EL (cell line): ENCODE results near the gene CIBAR2.
A peak's percentile ranks its signal among the peaks of the same experiment; 100 is the strongest.
"Not testable (repeated sequence)": the region's sequence is repeated elsewhere in the genome, so short reads cannot be mapped to it uniquely, and the experiment has no call there.

ENCODE experiments used
- DNase-seq: peaks from one replicate; pipeline ENCODE4 v3.0.0-alpha.2; 2016

The CIBAR2 gene

DNA sequence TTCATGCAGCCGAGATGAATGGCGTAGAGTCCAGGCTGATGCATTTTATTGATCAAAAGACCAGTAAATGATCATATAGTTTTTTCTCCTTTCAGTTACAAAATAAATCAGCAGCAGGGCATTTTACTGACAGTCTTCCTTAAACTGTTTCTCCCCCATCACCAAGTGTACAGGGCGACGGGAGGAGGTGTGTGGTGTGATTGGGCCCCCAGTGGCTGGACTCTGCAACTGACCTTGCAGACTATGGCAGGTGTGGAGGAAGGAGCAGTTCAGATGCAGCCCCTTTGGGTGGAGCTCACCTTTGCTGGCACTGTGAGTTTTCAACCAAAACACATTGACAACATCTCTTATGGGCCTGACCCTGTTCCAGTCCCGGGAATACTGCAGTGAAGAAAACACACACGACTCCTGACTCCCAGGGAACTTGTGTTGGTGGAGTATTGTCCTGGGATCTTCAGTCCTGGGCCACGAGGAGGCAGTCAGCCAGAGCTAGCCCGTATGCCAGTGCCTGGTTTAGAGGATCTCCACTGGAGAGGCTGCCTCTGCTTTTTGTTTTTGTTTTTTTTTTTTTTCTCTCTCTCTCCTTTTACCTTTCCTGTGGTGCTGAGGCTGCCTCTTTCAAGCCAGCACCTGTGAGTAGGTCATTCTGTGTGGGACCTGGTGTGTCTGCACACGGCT lies 54.9 kb downstream of the CIBAR2 start:
- DNase-seq, result no peak

DNA sequence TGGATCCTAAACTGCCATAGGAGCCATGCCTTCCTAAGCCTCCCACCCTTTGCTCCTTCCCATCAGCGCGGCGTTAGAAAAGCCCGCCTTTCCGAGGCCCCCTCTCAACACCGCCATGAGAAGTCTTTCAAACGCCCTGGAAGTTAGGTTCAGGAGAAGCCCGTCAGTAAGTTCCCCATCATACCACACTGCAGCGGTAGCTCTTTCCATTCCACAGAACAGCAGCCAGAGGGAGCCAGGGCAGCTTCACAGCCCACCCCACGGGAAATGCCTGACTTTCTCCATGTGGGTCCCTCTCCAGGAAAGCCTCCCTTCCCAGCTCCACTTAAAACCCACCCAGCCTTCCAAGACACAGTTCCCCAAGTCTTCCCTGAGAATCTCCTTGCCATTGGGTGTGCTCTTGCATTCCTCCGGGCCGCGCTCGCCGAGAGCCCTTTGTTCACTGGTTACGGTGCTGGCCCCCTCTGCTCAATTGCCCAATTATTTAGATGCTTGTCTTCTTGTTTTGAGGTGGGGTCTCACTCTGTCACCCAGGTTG lies 56.0 kb downstream of the CIBAR2 start:
- peak; percentile 6 for DNase-seq

DNA sequence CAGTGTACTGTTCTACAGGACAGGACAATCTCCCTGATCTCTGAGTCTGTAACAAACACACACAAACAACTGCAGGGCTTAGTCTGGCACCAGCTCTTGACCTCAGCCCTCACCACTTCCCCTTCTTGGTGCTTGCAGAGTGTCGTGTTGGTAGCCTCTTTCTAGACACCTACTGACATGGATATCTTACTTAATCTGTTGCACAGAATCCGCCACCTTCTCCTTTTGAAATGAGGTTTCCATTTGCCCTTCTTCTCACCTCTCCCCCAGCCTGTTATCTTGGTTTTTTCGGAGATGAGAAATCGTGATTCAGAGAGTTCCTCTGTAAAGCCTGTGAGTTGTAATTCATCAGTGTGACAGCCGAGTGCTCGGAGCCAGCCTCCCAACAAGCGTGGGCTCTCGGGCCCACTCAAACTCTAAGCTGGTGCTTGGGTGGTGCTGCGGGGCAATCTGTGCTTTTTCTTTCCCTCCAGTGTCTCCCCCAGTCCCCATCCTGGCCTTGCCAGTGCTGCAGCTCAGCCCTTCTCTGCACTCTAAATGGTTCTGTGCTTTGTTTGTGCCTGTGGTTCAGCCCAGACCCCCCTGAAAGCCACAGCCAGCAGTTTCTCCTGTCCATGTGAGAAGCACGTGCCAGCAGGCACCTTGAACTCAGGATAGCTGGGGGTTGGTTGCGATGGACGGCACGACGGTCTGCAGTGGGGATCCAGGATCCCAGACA lies 56.6 kb downstream of the CIBAR2 start:
- DNase-seq, result peak; percentile 53

DNA sequence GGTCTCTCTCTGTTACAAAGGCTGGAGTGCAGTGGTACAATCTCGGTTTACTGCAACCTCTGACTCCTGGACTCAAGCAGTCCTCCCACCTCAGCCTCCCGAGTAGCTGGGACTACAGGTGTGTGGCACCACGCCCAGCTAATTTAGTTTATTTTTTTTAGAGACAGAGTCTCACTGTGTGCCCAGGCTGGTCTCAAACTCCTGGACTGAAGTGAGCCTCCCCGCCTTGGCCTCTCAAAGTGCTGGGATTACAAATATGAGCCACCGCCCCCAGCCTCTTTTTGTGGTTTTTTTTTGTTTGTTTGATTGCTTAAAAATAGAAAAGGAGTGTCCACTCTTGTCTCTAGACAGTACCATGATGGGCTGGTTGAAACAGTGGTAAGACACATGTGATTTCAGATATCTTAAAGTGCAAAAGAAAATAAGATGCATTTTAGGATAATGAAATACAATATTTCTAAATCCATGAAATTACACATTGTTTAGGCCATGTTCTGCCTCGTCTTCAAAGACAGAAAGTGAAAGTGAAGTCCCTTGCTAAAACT lies 57.3 kb downstream of the CIBAR2 start:
- no peak for DNase-seq

DNA sequence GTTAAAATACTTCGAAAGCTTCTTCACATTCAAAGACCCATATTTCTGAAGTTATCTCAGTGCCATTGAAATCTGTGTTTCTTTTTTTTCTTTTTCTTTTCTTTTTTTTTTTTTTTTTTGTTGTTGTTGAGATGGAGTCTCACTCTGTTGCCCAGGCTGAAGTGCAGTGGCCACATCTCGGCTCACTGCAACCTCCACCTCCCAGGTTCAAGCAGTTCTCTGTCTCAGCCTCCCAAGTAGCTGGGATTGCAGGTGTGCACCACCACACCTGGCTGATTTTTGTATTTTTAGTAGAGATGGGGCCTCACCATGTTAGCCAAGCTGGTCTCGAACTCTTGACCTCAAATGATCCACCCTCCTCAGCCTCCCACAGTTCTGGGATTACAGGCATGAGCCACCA lies 58.0 kb downstream of the CIBAR2 start:
- not testable (repeated sequence) for DNase-seq

DNA sequence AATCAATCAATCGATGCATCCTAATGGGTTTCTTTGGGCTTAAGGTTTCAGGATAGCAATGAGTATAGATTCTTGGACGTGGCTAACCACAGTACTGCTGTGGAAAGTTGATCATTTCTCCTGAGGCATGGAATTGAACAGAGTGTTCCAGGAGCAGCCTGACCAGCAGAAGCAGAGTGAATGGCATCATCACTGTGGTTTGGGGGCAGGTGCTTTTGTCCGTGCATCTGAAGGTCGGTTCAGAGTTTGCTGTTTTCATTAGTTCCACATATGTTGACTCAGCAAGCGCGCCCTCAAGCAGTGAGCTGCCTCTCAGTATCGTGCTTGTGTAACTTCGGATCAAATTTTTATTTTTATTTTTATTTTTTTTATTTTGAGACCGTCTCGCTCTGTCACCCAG lies 59.7 kb downstream of the CIBAR2 start:
- DNase-seq, result no peak

DNA sequence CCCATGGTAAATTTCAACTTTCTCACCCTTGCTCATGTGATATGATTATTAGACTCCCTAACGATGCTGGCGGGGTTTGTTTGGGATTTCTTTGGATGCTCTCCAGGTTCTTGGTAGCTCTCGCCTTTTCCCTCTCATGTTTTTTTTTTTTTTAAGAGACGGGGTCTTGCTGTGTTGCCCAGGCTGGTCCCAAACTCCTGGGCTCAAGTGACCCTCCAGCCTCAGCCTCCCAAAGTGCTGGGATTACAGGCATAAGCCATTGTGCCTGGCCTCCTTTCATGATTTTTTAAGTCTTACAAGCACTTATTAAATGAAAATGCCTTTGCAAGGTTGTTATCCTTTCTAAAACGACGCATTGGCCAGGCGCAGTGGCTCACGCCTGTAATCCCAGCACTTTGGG lies 60.6 kb downstream of the CIBAR2 start:
- DNase-seq, result no peak

DNA sequence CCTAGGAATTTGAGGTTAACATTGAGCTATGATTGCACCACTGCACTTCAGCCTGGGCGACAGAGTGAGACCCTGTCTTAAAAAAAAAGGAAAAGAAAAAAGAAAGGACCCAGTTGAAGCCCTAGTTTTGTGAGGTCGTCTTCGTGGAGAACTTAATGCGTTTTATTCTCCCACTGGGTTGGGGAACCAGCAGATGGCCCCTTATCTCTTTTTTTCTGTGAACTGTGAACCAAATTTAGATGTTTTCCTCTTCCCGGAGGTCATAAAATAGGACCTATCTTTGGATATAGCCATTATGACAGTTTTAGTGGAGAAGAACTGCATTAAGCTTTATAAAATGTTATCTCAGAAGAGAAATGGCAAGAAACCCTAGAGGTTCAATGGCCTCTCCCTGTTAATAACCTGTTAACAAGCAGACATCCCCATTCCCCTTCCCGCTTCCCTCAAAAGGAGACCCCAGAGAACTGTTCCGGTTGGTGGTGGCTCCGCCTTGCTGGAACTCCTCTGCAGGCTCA lies 61.1 kb downstream of the CIBAR2 start:
- DNase-seq, result no peak

DNA sequence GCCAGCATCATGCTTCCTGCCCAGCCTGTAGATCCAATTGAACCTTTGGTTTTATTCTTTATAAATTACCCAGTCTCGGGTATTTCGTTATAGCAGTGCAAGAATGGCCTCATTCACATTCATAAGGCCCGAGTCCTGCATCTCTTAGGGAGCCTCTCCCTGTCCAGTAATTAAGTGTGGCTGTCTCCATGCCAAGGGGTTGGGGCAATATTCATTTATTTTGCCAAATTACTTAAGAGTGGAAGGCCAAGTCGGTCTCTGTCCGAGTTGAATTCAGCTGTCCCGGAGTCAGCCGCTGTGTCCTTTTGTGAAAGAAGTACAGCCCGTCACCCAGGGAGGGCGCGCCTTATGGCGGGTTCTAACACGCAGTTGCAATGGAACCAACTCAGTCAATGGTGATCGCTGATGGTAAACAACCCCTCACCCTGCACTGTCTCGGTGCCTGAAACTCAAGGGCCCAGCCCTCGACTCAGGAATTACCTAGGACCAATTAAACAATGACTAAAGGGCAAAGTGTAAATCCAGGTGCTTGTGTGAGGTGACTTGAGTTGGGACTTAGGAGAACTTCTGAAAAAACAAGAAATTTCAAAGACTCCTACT lies 62.5 kb downstream of the CIBAR2 start:
- DNase-seq, result no peak

DNA sequence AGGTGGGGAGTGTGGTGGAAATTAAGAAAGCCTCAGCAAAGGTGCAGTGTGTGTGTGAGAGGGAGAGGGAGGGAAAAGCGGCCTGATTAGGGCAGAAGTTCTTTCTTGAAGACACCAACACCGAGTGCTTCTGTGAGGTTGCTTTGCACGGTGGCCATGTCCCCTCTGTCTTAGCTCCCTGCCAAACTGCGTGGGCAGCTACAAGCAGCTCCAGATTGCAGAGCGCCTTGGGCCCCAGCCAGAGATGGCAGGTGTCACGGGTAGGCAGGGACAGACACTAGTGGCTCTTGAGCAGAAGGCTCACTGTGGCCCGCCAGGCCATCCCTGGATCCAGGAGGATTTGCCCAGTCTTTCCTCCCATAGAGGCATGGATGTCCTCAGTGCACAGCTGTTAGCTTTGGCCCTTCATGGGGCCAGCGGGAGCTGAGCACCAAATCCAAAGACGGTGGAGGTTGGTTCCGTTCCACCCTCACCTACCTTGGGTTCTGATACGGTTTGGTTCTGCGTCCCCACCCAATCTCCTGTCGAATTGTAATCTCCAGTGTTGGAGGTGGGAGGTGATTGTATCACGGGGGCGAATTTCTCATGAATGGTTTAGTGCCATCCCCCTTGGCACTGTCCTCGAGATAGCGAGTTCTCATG lies 63.2 kb downstream of the CIBAR2 start:
- DNase-seq, result no peak
